ENCODE data around the gene SLC12A4. TPM values are rescaled to one million over a fixed set of nuclear protein-coding genes. Genes with fewer than 3 reads are reported as not detected.

The SLC12A4 gene
- total and polyA plus RNA-seq, 4 donors, result 8.0 to 37.3 (median 17.1) TPM

- Histone ChIP-seq H3K27ac (ENCODE audit: low read depth in 1 of 2, low read length in 2 of 2) (no peak overlapping the region), H3K36me3 (ENCODE audit: control insufficient read depth in 4 of 4, insufficient read depth in 3 of 4, low read depth in 1 of 4, low read length in 3 of 4) (peaks cover 3 to 35% (median 11%) of the 10 kb centered on the region in 4 donors), H3K9me3 (ENCODE audit: control insufficient read depth in 4 of 4, low read length in 3 of 4) (no peaks in the 10 kb centered on the region), H3K27me3 (ENCODE audit: control insufficient read depth in 4 of 4, insufficient read depth in 4 of 4, low read length in 3 of 4) (no peaks in the 10 kb centered on the region), H3K9ac (ENCODE audit: low read depth in 1 of 2, low read length in 2 of 2) (no peak overlapping the region), H3K4me1 (ENCODE audit: control insufficient read depth in 4 of 4, insufficient read depth in 4 of 4, low read length in 3 of 4) (peaks cover 0 to 9% (median 6%) of the 10 kb centered on the region in 4 donors), H3K4me3 (ENCODE audit: low read depth in 1 of 3, low read length in 3 of 3) (no peak overlapping the region)
- no peak for DNase-seq (ENCODE audit: low spot score)
- WGBS, result 95% methylated on average over 14 of the region's 14 CpGs
- TF ChIP-seq RXRA (IDR thresholded peaks at IDR 0.05) (no peak), ATF3 (IDR thresholded peaks at IDR 0.05) (no peak), JUND (IDR thresholded peaks at IDR 0.05) (no peak)
Observed at GRCh38 chr16:67930191-67930590, 38.2 kb downstream of the SLC12A4 start.

DNA sequence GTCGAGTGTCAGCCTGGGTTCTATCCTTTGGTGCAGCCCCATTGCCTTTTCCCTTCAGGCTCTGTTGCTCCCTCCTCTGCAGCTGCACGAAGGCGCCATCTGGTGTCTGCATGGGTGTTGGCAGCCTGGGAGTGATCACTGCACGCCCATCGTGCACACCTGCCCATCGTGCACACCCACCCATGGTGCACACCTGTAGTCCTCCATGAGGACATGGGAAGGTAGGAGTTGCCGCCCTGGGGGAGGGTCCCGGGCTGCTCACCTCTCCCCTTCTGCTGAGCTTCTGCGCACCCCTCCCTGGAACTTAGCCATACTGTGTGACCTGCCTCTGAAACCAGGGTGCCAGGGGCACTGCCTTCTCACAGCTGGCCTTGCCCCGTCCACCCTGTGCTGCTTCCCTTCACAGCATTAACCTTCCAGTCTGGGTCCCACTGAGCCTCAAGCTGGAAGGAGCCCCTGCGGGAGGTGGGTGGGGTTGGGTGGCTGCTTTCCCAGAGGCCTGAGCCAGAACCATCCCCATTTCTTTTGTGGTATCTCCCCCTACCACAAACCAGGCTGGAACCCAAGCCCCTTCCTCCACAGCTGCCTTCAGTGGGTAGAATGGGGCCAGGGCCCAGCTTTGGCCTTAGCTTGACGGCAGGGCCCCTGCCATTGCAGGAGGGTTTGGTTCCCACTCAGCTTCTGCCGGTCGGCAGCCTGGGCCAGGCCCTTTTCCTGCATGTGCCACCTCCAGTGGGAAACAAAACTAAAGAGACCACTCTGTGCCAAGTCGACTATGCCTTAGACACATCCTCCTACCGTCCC lies 39.7 kb downstream of the SLC12A4 start:
- no peak overlapping the region for H3K27ac ChIP-seq (ENCODE audit: low read depth in 1 of 2, low read length in 2 of 2)
- H3K4me3 ChIP-seq (ENCODE audit: low read depth in 1 of 3, low read length in 3 of 3), result no peak overlapping the region
- H3K9me3 ChIP-seq (ENCODE audit: control insufficient read depth in 4 of 4, low read length in 3 of 4), result no peaks in the 10 kb centered on the region
- H3K36me3 ChIP-seq (ENCODE audit: control insufficient read depth in 4 of 4, insufficient read depth in 3 of 4, low read depth in 1 of 4, low read length in 3 of 4), result peaks cover 3 to 27% (median 9%) of the 10 kb centered on the region in 4 donors
- WGBS, result 47% methylated on average over 16 of the region's 16 CpGs
- TF ChIP-seq FOXA2 (IDR thresholded peaks at IDR 0.05) (no peak), RAD21 (IDR thresholded peaks at IDR 0.05) (peak; percentile 93 to 96), RXRA (IDR thresholded peaks at IDR 0.05) (no peak)
- TF ChIP-seq, protein P1, sequence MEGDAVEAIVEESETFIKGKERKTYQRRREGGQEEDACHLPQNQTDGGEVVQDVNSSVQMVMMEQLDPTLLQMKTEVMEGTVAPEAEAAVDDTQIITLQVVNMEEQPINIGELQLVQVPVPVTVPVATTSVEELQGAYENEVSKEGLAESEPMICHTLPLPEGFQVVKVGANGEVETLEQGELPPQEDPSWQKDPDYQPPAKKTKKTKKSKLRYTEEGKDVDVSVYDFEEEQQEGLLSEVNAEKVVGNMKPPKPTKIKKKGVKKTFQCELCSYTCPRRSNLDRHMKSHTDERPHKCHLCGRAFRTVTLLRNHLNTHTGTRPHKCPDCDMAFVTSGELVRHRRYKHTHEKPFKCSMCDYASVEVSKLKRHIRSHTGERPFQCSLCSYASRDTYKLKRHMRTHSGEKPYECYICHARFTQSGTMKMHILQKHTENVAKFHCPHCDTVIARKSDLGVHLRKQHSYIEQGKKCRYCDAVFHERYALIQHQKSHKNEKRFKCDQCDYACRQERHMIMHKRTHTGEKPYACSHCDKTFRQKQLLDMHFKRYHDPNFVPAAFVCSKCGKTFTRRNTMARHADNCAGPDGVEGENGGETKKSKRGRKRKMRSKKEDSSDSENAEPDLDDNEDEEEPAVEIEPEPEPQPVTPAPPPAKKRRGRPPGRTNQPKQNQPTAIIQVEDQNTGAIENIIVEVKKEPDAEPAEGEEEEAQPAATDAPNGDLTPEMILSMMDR (IDR thresholded peaks at IDR 0.05; ENCODE audit: low read depth, low read length, missing input control), result peak; percentile 89
- H3K4me1 ChIP-seq (ENCODE audit: control insufficient read depth in 4 of 4, insufficient read depth in 4 of 4, low read length in 3 of 4), result peaks cover 0 to 3% (median 0%) of the 10 kb centered on the region in 4 donors
- DNase-seq (ENCODE audit: low spot score), result peak; percentile 79
- H3K27me3 ChIP-seq (ENCODE audit: control insufficient read depth in 4 of 4, insufficient read depth in 4 of 4, low read length in 3 of 4), result no peaks in the 10 kb centered on the region
- H3K9ac ChIP-seq (ENCODE audit: low read depth in 1 of 2, low read length in 2 of 2), result no peak overlapping the region

- Histone ChIP-seq H3K36me3 (ENCODE audit: control insufficient read depth in 4 of 4, insufficient read depth in 3 of 4, low read depth in 1 of 4, low read length in 3 of 4) (peaks cover 3 to 30% (median 8%) of the 10 kb centered on the region in 4 donors), H3K27ac (ENCODE audit: low read depth in 1 of 2, low read length in 2 of 2) (no peak overlapping the region), H3K27me3 (ENCODE audit: control insufficient read depth in 4 of 4, insufficient read depth in 4 of 4, low read length in 3 of 4) (no peaks in the 10 kb centered on the region), H3K9me3 (ENCODE audit: control insufficient read depth in 4 of 4, low read length in 3 of 4) (no peaks in the 10 kb centered on the region), H3K4me1 (ENCODE audit: control insufficient read depth in 4 of 4, insufficient read depth in 4 of 4, low read length in 3 of 4) (peaks cover 0 to 3% (median 0%) of the 10 kb centered on the region in 4 donors), H3K9ac (ENCODE audit: low read depth in 1 of 2, low read length in 2 of 2) (no peak overlapping the region), H3K4me3 (ENCODE audit: low read depth in 1 of 3, low read length in 3 of 3) (no peak overlapping the region)
- DNase-seq (ENCODE audit: low spot score), result no peak
- WGBS, result 75% methylated on average over 7 of the region's 7 CpGs
- TF ChIP-seq ZBTB33 (IDR thresholded peaks at IDR 0.05) (no peak), TAF1 (conservative IDR thresholded peaks at IDR 0.05) (no peak), GABPA (IDR thresholded peaks at IDR 0.05 in 1 of 2, conservative IDR thresholded peaks at IDR 0.05 in 1 of 2) (no peak), FOXA2 (IDR thresholded peaks at IDR 0.05) (no peak), SP1 (IDR thresholded peaks at IDR 0.05) (no peak), RAD21 (IDR thresholded peaks at IDR 0.05) (no peak), JUND (IDR thresholded peaks at IDR 0.05) (no peak), HNF4G (IDR thresholded peaks at IDR 0.05) (no peak), FOXA1 (IDR thresholded peaks at IDR 0.05) (no peak), HNF4A (conservative IDR thresholded peaks at IDR 0.05) (no peak), NR2F2 (IDR thresholded peaks at IDR 0.05) (no peak), RXRA (IDR thresholded peaks at IDR 0.05) (no peak), YY1 (IDR thresholded peaks at IDR 0.05) (no peak)
- TF ChIP-seq, protein P1 (IDR thresholded peaks at IDR 0.05; ENCODE audit: low read depth, low read length, missing input control), result no peak
- TF ChIP-seq, protein P2, sequence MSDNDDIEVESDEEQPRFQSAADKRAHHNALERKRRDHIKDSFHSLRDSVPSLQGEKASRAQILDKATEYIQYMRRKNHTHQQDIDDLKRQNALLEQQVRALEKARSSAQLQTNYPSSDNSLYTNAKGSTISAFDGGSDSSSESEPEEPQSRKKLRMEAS (IDR thresholded peaks at IDR 0.05), result no peak
Observed at GRCh38 chr16:67928147-67928546, 40.3 kb downstream of the SLC12A4 start.

Data from liver (tissue), 9 donors.